Activated naive CD4-positive, alpha-beta T cell treated with anti-CD3 and anti-CD28 coated beads, Interleukin-2, amount 10 ng/mL, durations not matched to agents 7 days and 5 days (primary cell): Measurements from ENCODE around the gene ADGRL3.
"Not testable (repeated sequence)": the region's sequence is repeated elsewhere in the genome, so short reads cannot be mapped to it uniquely, and the experiment has no call there.

Experiments
- CTCF ChIA-PET: fragments of 350-600 bp; sonication (Branson Sonifier 250); formaldehyde crosslinking; loops from one replicate; lab custom pipeline; 2021; ENCODE audit warnings: antibody characterized with exemption; lab: Charles Lee
- DNase-seq: peaks from one replicate; pipeline ENCODE4 v3.0.0-alpha.2; 2020
- H3K27ac Mint-ChIP-seq: one replicate; pipeline ENCODE4 v1.8.0; 2021; ENCODE audit warnings: mild to moderate bottlenecking, moderate library complexity, mixed read lengths
- H3K27me3 Mint-ChIP-seq: one replicate; pipeline ENCODE4 v1.8.0; 2021; ENCODE audit warnings: mild to moderate bottlenecking, mixed read lengths
- H3K36me3 Mint-ChIP-seq: one replicate; pipeline ENCODE4 v1.8.0; 2021; ENCODE audit warnings: mixed read lengths
- H3K4me1 Mint-ChIP-seq: one replicate; pipeline ENCODE4 v1.8.0; 2021; ENCODE audit warnings: mixed read lengths
- H3K4me3 Mint-ChIP-seq: one replicate; pipeline ENCODE4 v1.8.0; 2021; ENCODE audit warnings: mild to moderate bottlenecking, moderate library complexity, mixed read lengths
- H3K9me3 Mint-ChIP-seq: one replicate; pipeline ENCODE4 v1.8.0; 2021; ENCODE audit warnings: mixed read lengths

Gene ADGRL3

GRCh38 chr4:61320154-61320553 is 120.0 kb downstream of the ADGRL3 start:
- no peak for DNase-seq
- Mint-ChIP-seq H3K9me3 (peaks cover 12% of the 10 kb centered on the region), H3K27ac (no peak overlapping the region), H3K4me3 (no peak overlapping the region), H3K27me3 (no peaks in the 10 kb centered on the region), H3K36me3 (no peaks in the 10 kb centered on the region), H3K4me1 (no peaks in the 10 kb centered on the region)
- CTCF ChIA-PET: no interaction called here

GRCh38 chr4:61320631-61321030 is 120.5 kb downstream of the ADGRL3 start:
- Mint-ChIP-seq H3K27me3 (no peaks in the 10 kb centered on the region), H3K27ac (no peak overlapping the region), H3K9me3 (peaks cover 12% of the 10 kb centered on the region), H3K36me3 (no peaks in the 10 kb centered on the region), H3K4me1 (no peaks in the 10 kb centered on the region), H3K4me3 (no peak overlapping the region)
- DNase-seq: no peak
- CTCF ChIA-PET: no interaction called here

GRCh38 chr4:61332693-61333092 is 132.6 kb downstream of the ADGRL3 start:
- no peaks in the 10 kb centered on the region for H3K9me3 Mint-ChIP-seq
- no peak overlapping the region for H3K27ac Mint-ChIP-seq
- H3K36me3 Mint-ChIP-seq: no peaks in the 10 kb centered on the region
- no peak for DNase-seq
- H3K4me1 Mint-ChIP-seq: no peaks in the 10 kb centered on the region
- CTCF ChIA-PET: no interaction called here
- no peak overlapping the region for H3K4me3 Mint-ChIP-seq
- H3K27me3 Mint-ChIP-seq: no peaks in the 10 kb centered on the region

- Mint-ChIP-seq H3K4me1 (no peaks in the 10 kb centered on the region), H3K9me3 (peaks cover 2% of the 10 kb centered on the region), H3K27me3 (no peaks in the 10 kb centered on the region), H3K4me3 (no peak overlapping the region), H3K36me3 (no peaks in the 10 kb centered on the region), H3K27ac (no peak overlapping the region)
- CTCF ChIA-PET: no interaction called here
- DNase-seq: no peak
Measured at GRCh38 chr4:61333490-61333889, 133.4 kb downstream of the ADGRL3 start.

GRCh38 chr4:61335241-61335763 is 135.2 kb downstream of the ADGRL3 start:
- Mint-ChIP-seq H3K27me3 (no peaks in the 10 kb centered on the region), H3K9me3 (peaks cover 2% of the 10 kb centered on the region), H3K4me1 (no peaks in the 10 kb centered on the region), H3K36me3 (no peaks in the 10 kb centered on the region), H3K4me3 (no peak overlapping the region), H3K27ac (no peak overlapping the region)
- DNase-seq: no peak
- CTCF ChIA-PET: no interaction called here

- DNase-seq: no peak
- Mint-ChIP-seq H3K27ac (no peak overlapping the region), H3K27me3 (no peaks in the 10 kb centered on the region), H3K4me3 (no peak overlapping the region), H3K4me1 (no peaks in the 10 kb centered on the region), H3K9me3 (peaks cover 2% of the 10 kb centered on the region), H3K36me3 (no peaks in the 10 kb centered on the region)
- CTCF ChIA-PET: no interaction called here
Measured at GRCh38 chr4:61336488-61336887, 136.4 kb downstream of the ADGRL3 start.

GRCh38 chr4:61336916-61337315 is 136.8 kb downstream of the ADGRL3 start:
- Mint-ChIP-seq H3K27me3 (no peaks in the 10 kb centered on the region), H3K27ac (no peak overlapping the region), H3K9me3 (peaks cover 2% of the 10 kb centered on the region), H3K36me3 (no peaks in the 10 kb centered on the region), H3K4me3 (no peak overlapping the region), H3K4me1 (no peaks in the 10 kb centered on the region)
- DNase-seq: no peak
- CTCF ChIA-PET: no interaction called here

- Mint-ChIP-seq H3K9me3 (peaks cover 4% of the 10 kb centered on the region), H3K4me1 (no peaks in the 10 kb centered on the region), H3K36me3 (no peaks in the 10 kb centered on the region), H3K4me3 (no peak overlapping the region), H3K27me3 (no peaks in the 10 kb centered on the region), H3K27ac (no peak overlapping the region)
- CTCF ChIA-PET: no interaction called here
- no peak for DNase-seq
Measured at GRCh38 chr4:61342061-61342460, 141.9 kb downstream of the ADGRL3 start.

GRCh38 chr4:61350932-61351331 is 150.8 kb downstream of the ADGRL3 start:
- no peaks in the 10 kb centered on the region for H3K4me1 Mint-ChIP-seq
- DNase-seq: no peak
- no peaks in the 10 kb centered on the region for H3K36me3 Mint-ChIP-seq
- peaks cover 4% of the 10 kb centered on the region for H3K9me3 Mint-ChIP-seq
- CTCF ChIA-PET: no interaction called here
- no peak overlapping the region for H3K27ac Mint-ChIP-seq
- H3K4me3 Mint-ChIP-seq: no peak overlapping the region
- H3K27me3 Mint-ChIP-seq: no peaks in the 10 kb centered on the region

- no peak overlapping the region for H3K4me3 Mint-ChIP-seq
- H3K36me3 Mint-ChIP-seq: no peaks in the 10 kb centered on the region
- no peak overlapping the region for H3K27ac Mint-ChIP-seq
- H3K4me1 Mint-ChIP-seq: no peaks in the 10 kb centered on the region
- no peaks in the 10 kb centered on the region for H3K27me3 Mint-ChIP-seq
- CTCF ChIA-PET: no interaction called here
- no peak for DNase-seq
- H3K9me3 Mint-ChIP-seq: peaks cover 4% of the 10 kb centered on the region
Measured at GRCh38 chr4:61356696-61357095, 156.6 kb downstream of the ADGRL3 start.

- H3K4me1 Mint-ChIP-seq: no peaks in the 10 kb centered on the region
- CTCF ChIA-PET: no interaction called here
- H3K9me3 Mint-ChIP-seq: peaks cover 4% of the 10 kb centered on the region
- no peak for DNase-seq
- H3K27ac Mint-ChIP-seq: no peak overlapping the region
- no peaks in the 10 kb centered on the region for H3K27me3 Mint-ChIP-seq
- H3K4me3 Mint-ChIP-seq: no peak overlapping the region
- no peaks in the 10 kb centered on the region for H3K36me3 Mint-ChIP-seq
Measured at GRCh38 chr4:61359301-61359700, 159.2 kb downstream of the ADGRL3 start.

GRCh38 chr4:61372817-61373216 is 172.7 kb downstream of the ADGRL3 start:
- H3K36me3 Mint-ChIP-seq: not testable (repeated sequence)

GRCh38 chr4:61373901-61374440 is 173.8 kb downstream of the ADGRL3 start:
- H3K4me1 Mint-ChIP-seq: no peaks in the 10 kb centered on the region
- no peak overlapping the region for H3K4me3 Mint-ChIP-seq
- H3K27me3 Mint-ChIP-seq: no peaks in the 10 kb centered on the region
- H3K9me3 Mint-ChIP-seq: no peaks in the 10 kb centered on the region
- DNase-seq: no peak
- H3K36me3 Mint-ChIP-seq: no peaks in the 10 kb centered on the region
- H3K27ac Mint-ChIP-seq: no peak overlapping the region
- CTCF ChIA-PET: no interaction called here

More at GRCh38 chr4:61372817-61373216, 172.7 kb downstream of the ADGRL3 start:
- H3K27me3 Mint-ChIP-seq, H3K27ac Mint-ChIP-seq, CTCF ChIA-PET, DNase-seq, H3K9me3 Mint-ChIP-seq, H3K4me3 Mint-ChIP-seq, H3K4me1 Mint-ChIP-seq: not testable (repeated sequence)

- DNase-seq: no peak
- Mint-ChIP-seq H3K4me1 (no peaks in the 10 kb centered on the region), H3K36me3 (no peaks in the 10 kb centered on the region), H3K4me3 (no peak overlapping the region), H3K27me3 (no peaks in the 10 kb centered on the region), H3K9me3 (no peaks in the 10 kb centered on the region), H3K27ac (no peak overlapping the region)
- CTCF ChIA-PET: no interaction called here
Measured at GRCh38 chr4:61374447-61374891, 174.3 kb downstream of the ADGRL3 start.

GRCh38 chr4:61375301-61375700 is 175.2 kb downstream of the ADGRL3 start:
- no peaks in the 10 kb centered on the region for H3K9me3 Mint-ChIP-seq
- CTCF ChIA-PET: no interaction called here
- H3K4me1 Mint-ChIP-seq: no peaks in the 10 kb centered on the region
- H3K36me3 Mint-ChIP-seq: no peaks in the 10 kb centered on the region
- DNase-seq: no peak
- no peak overlapping the region for H3K27ac Mint-ChIP-seq
- H3K4me3 Mint-ChIP-seq: no peak overlapping the region
- H3K27me3 Mint-ChIP-seq: no peaks in the 10 kb centered on the region
